H9 (cell line): ENCODE data around the gene TFAP2A. TPM values are rescaled to one million over a fixed set of nuclear protein-coding genes. Genes with fewer than 3 reads are reported as not detected.
A peak's percentile ranks its signal among the peaks of the same experiment; 100 is the strongest.

Experiments
- DNase-seq: peaks from one replicate; pipeline ENCODE4 v3.0.0-alpha.2; 2017
- H2AFZ ChIP-seq: one replicate; pipeline ENCODE4 v1.6.1; 2013; ENCODE audit warnings: mild to moderate bottlenecking, low read length, control low read depth, moderate library complexity
- H2AK5ac ChIP-seq: 2 replicates; pipeline ENCODE4 v1.6.1; 2013; ENCODE audit warnings: low read length, control low read depth, mixed read lengths; ENCODE audit not compliant: insufficient read length
- H2BK120ac ChIP-seq: one replicate; pipeline ENCODE4 v1.6.1; 2013; ENCODE audit warnings: low read depth, mild to moderate bottlenecking, low read length, control low read depth, inconsistent platforms; ENCODE audit not compliant: poor library complexity, severe bottlenecking
- H2BK12ac ChIP-seq: 2 replicates; pipeline ENCODE4 v1.6.1; 2013; ENCODE audit warnings: low read length, control low read depth, mixed read lengths, low read depth; ENCODE audit not compliant: insufficient read length
- H2BK15ac ChIP-seq: 2 replicates; pipeline ENCODE4 v1.6.1; 2013; ENCODE audit warnings: low read depth, low read length, control low read depth
- H2BK20ac ChIP-seq: one replicate; pipeline ENCODE4 v1.6.1; 2013; ENCODE audit warnings: low read depth, mild to moderate bottlenecking, low read length, control low read depth, inconsistent platforms; ENCODE audit not compliant: poor library complexity, severe bottlenecking
- H2BK5ac ChIP-seq: 2 replicates; pipeline ENCODE4 v1.6.1; 2013; ENCODE audit warnings: low read length, control low read depth, mixed read lengths; ENCODE audit not compliant: insufficient read length
- H3K14ac ChIP-seq: 2 replicates; pipeline ENCODE4 v1.6.1; 2013; ENCODE audit warnings: low read length, control low read depth; ENCODE audit not compliant: insufficient read depth
- H3K18ac ChIP-seq: 2 replicates; pipeline ENCODE4 v1.6.1; 2013; ENCODE audit warnings: low read depth, mild to moderate bottlenecking, mixed read lengths, low read length, control low read depth; ENCODE audit not compliant: insufficient read length
- H3K23ac ChIP-seq: 2 replicates; pipeline ENCODE4 v1.6.1; 2013; ENCODE audit warnings: low read length, control low read depth, mixed read lengths, low read depth; ENCODE audit not compliant: insufficient read length
- H3K23me2 ChIP-seq: 2 replicates; pipeline ENCODE4 v1.6.1; 2013; ENCODE audit warnings: low read depth, mild to moderate bottlenecking, mixed read lengths, low read length, control low read depth; ENCODE audit not compliant: insufficient read length, poor library complexity, severe bottlenecking
- H3K27ac ChIP-seq: 2 replicates; pipeline ENCODE4 v1.5.1; 2013; ENCODE audit warnings: low read length, control low read depth, mixed read lengths, low read depth; ENCODE audit not compliant: insufficient read length
- H3K27me3 ChIP-seq: 2 replicates; pipeline ENCODE4 v1.6.1; 2013; ENCODE audit warnings: low read length, control low read depth, inconsistent platforms; ENCODE audit not compliant: insufficient read depth
- H3K4ac ChIP-seq: 2 replicates; pipeline ENCODE4 v1.6.1; 2013; ENCODE audit warnings: low read depth, mild to moderate bottlenecking, control low read depth, inconsistent platforms, low read length, moderate library complexity
- H3K4me1 ChIP-seq: 2 replicates; pipeline ENCODE4 v1.6.1; 2013; ENCODE audit warnings: low read length, control low read depth, inconsistent platforms; ENCODE audit not compliant: insufficient read depth
- H3K4me2 ChIP-seq: 2 replicates; pipeline ENCODE4 v1.6.1; 2013; ENCODE audit warnings: low read length, control low read depth, mixed read lengths; ENCODE audit not compliant: insufficient read length, insufficient read depth
- H3K56ac ChIP-seq: 2 replicates; pipeline ENCODE4 v1.6.1; 2013; ENCODE audit warnings: low read depth, mild to moderate bottlenecking, mixed read lengths, low read length, control low read depth; ENCODE audit not compliant: insufficient read length
- H3K79me1 ChIP-seq: 2 replicates; pipeline ENCODE4 v1.6.1; 2013; ENCODE audit warnings: low read depth, mild to moderate bottlenecking, moderate library complexity, low read length, control low read depth, inconsistent platforms; ENCODE audit not compliant: insufficient read depth, poor library complexity, severe bottlenecking
- H3K79me2 ChIP-seq: 2 replicates; pipeline ENCODE4 v1.6.1; 2013; ENCODE audit warnings: low read length, control low read depth, inconsistent platforms; ENCODE audit not compliant: insufficient read depth
- H3K9ac ChIP-seq: 2 replicates; pipeline ENCODE4 v1.6.1; 2013; ENCODE audit warnings: low read length, control low read depth, mixed read lengths; ENCODE audit not compliant: insufficient read length; ENCODE audit errors: extremely low read depth
- H3K9me3 ChIP-seq: one replicate; pipeline ENCODE4 v1.6.1; 2013; ENCODE audit warnings: low read depth, low read length, inconsistent platforms; ENCODE audit not compliant: control insufficient read depth
- H3T11ph ChIP-seq: one replicate; pipeline ENCODE4 v1.6.1; 2013; ENCODE audit warnings: mild to moderate bottlenecking, low read length, control low read depth, inconsistent platforms
- H4K20me1 ChIP-seq: one replicate; pipeline ENCODE4 v1.6.1; 2013; ENCODE audit not compliant: control insufficient read depth, insufficient read length, insufficient read depth
- H4K5ac ChIP-seq: 2 replicates; pipeline ENCODE4 v1.6.1; 2013; ENCODE audit warnings: low read depth, mild to moderate bottlenecking, mixed read lengths, low read length, control low read depth; ENCODE audit not compliant: insufficient read length
- H4K8ac ChIP-seq: replicated peaks from 2 replicates; pipeline ENCODE4 v1.6.1; 2013; ENCODE audit warnings: low read length, control low read depth, mixed read lengths, low read depth; ENCODE audit not compliant: insufficient read length
- H4K91ac ChIP-seq: 2 replicates; pipeline ENCODE4 v1.6.1; 2013; ENCODE audit warnings: low read depth, mild to moderate bottlenecking, moderate library complexity, mixed read lengths, low read length, control low read depth; ENCODE audit not compliant: insufficient read length
- H3K27ac Mint-ChIP-seq, 3 experiments: 2 replicates in 2 of 3; 3 replicates in 1 of 3; pipeline ENCODE4 v1.8.0; 2020 to 2021; ENCODE audit warnings: mixed read lengths in 3 of 3, mild to moderate bottlenecking in 1 of 3, moderate library complexity in 1 of 3
- H3K27me3 Mint-ChIP-seq: 2 replicates; pipeline ENCODE4 v1.8.0; 2021; ENCODE audit warnings: low read depth, mild to moderate bottlenecking, moderate library complexity, mixed read lengths
- H3K36me3 Mint-ChIP-seq, 3 experiments: 2 replicates in 2 of 3; 3 replicates in 1 of 3; pipeline ENCODE4 v1.8.0; 2020 to 2021; ENCODE audit warnings: low read depth in 3 of 3, mixed read lengths in 3 of 3; ENCODE audit not compliant: insufficient read depth in 1 of 3
- H3K4me1 Mint-ChIP-seq, 2 experiments: 2 replicates each; pipeline ENCODE4 v1.8.0; 2020; ENCODE audit warnings: mixed read lengths in 2 of 2
- H3K4me3 Mint-ChIP-seq, 2 experiments: 2 replicates in 1 of 2; 3 replicates in 1 of 2; pipeline ENCODE4 v1.8.0; 2020 to 2021; ENCODE audit warnings: mild to moderate bottlenecking in 2 of 2, mixed read lengths in 2 of 2, moderate library complexity in 1 of 2
- H3K9me3 Mint-ChIP-seq, 2 experiments: 2 replicates in 1 of 2; 3 replicates in 1 of 2; pipeline ENCODE4 v1.8.0; 2020; ENCODE audit warnings: mild to moderate bottlenecking in 2 of 2, mixed read lengths in 2 of 2, moderate library complexity in 1 of 2
- CTCF ChIP-seq: fragments of 200-600 bp; sonication (generic); conservative IDR thresholded peaks from 3 replicates; pipeline ENCODE4 v1.8.0; 2021; ENCODE audit warnings: antibody characterized with exemption, mild to moderate bottlenecking
- WGBS: extraction: QIAGEN DNeasy Blood & Tissue Kit; methylation state at CpG from one replicate; pipeline ENCODE4 v1.1.7; 2013; ENCODE audit warnings: missing lambda C conversion rate, low lambda C conversion rate, mixed read lengths; ENCODE audit not compliant: insufficient read length; ENCODE audit errors: extremely low coverage; 5-methylcytosine and 5-hydroxymethylcytosine counted together
- total RNA-seq: library from RNA; stranded (reverse); gene quantifications from 2 replicates; pipeline ENCODE4 v1.2.1, GENCODE V29; 2021

The TFAP2A gene
- total RNA-seq, 1 experiment from 2014 or later = 2.6 TPM

- H4K8ac ChIP-seq = no peak overlapping the region
- no peak overlapping the region for H2BK120ac ChIP-seq
- H2BK20ac ChIP-seq = no peak overlapping the region
- no peaks in the 10 kb centered on the region for H3K79me1 ChIP-seq
- H3K23ac ChIP-seq = no peak overlapping the region
- peak overlapping the region; percentile 39 for H3K4me2 ChIP-seq
- H3K27ac ChIP-seq = no peak overlapping the region
- H3K14ac ChIP-seq = no peak overlapping the region
- WGBS = no CpG with 5 or more reads among the region's 31 CpGs
- DNase-seq = no peak
- no peak overlapping the region for H2BK12ac ChIP-seq
- TF ChIP-seq CTCF = no peak
- peaks cover 3% of the 10 kb centered on the region; the same call in 1 of the 2 replicates for H3K4me1 ChIP-seq
- no peak overlapping the region for H2AK5ac ChIP-seq
- peaks cover 4% of the 10 kb centered on the region in 2 experiments; a peak in 2 of 5 replicates for H3K9me3 Mint-ChIP-seq
- H2BK15ac ChIP-seq = no peak overlapping the region
- H3T11ph ChIP-seq = no peak overlapping the region
- peaks cover 16% of the 10 kb centered on the region for H3K23me2 ChIP-seq
- no peak overlapping the region for H3K56ac ChIP-seq
- no peaks in the 10 kb centered on the region for H4K20me1 ChIP-seq
- no peak overlapping the region for H2AFZ ChIP-seq
- H3K9me3 ChIP-seq = no peaks in the 10 kb centered on the region
- H3K27ac Mint-ChIP-seq = no peak overlapping the region
- H3K4me1 Mint-ChIP-seq = peaks cover 57 to 83% of the 10 kb centered on the region in 2 experiments
- no peak overlapping the region for H4K91ac ChIP-seq
- peaks cover 83% of the 10 kb centered on the region for H3K27me3 ChIP-seq
- H2BK5ac ChIP-seq = no peak overlapping the region
- no peaks in the 10 kb centered on the region for H3K79me2 ChIP-seq
- H3K36me3 Mint-ChIP-seq = peaks cover 0 to 4% (median 0%) of the 10 kb centered on the region in 3 experiments; a peak in 1 of 7 replicates
- H3K9ac ChIP-seq = no peak overlapping the region
- no peak overlapping the region for H3K18ac ChIP-seq
- H3K4ac ChIP-seq = no peak overlapping the region
- H4K5ac ChIP-seq = no peak overlapping the region
- H3K4me3 Mint-ChIP-seq = peak overlapping the region; percentile 54 to 82
- peaks cover 99% of the 10 kb centered on the region for H3K27me3 Mint-ChIP-seq
Observed at GRCh38 chr6:10413262-10413849, 1.5 kb downstream of the TFAP2A start.
